ENCODE results near the gene PSAPL1. TPM values are rescaled to one million over a fixed set of nuclear protein-coding genes. Genes with fewer than 3 reads are reported as not detected.

PSAPL1 gene
- total and polyA plus RNA-seq, 9 of the 15 experiments (the other 6 are each of a cell fraction or from before 2014, with no cell fraction given): not detected

DNA sequence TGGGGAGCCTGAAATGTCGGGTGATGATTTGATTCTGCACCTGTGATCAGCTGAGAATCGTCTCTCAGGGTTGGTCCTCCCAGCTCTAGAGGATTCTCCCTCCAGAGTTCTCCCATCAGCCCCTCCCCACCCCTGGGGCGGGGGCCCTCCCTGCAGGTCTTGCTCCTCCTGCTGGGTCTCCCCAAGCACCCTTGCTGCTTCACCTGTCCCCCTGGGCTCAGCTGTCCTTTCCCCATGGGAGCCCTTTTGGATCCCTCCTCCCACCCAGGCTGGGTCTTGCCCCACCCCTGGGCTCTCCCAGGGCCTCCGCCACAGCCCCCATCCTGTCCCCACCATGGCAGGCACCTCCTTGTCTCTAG is 22.2 kb downstream of the PSAPL1 start:
- DNase-seq (ENCODE audit: extremely low read depth in 1 of 4, low spot score in 3 of 4) (no peak), FAIRE-seq (no peak), ATAC-seq (no peak)
- 0% methylated on average over 4 of the region's 4 CpGs for WGBS (ENCODE audit: insufficient coverage, low coverage, missing lambda C conversion rate)
- H3K4me3 ChIP-seq: no peak overlapping the region
- no peak overlapping the region for H2AFZ ChIP-seq (ENCODE audit: low read depth, low read length)
- no TSS peak for BruUV-seq (replicated peaks)
- no peak overlapping the region for H3K27ac ChIP-seq (ENCODE audit: extremely low read depth, low read depth, low read length)
- no peaks in the 10 kb centered on the region for H3K4me1 ChIP-seq (replicated peaks in 1 of 2; ENCODE audit: control insufficient read depth in 2 of 2, insufficient read depth in 2 of 2, low read length in 2 of 2)
- in situ Hi-C loops (cut with MboI) (no loop called here), intact Hi-C loops (cut with micrococcal nuclease) (no loop called here)
- H3K4me2 ChIP-seq (ENCODE audit: insufficient read depth, low read length): no peak overlapping the region
- H3K9me3 ChIP-seq (replicated peaks; ENCODE audit: control insufficient read depth, insufficient read depth, low read depth, low read length): no peaks in the 10 kb centered on the region
- no peaks in the 10 kb centered on the region for H3K9me1 ChIP-seq (ENCODE audit: control insufficient read depth, insufficient read depth, low read length)
- TF ChIP-seq XRCC4 (IDR thresholded peaks at IDR 0.05; ENCODE audit: extremely low read depth, insufficient read depth, insufficient read length): no peak
- TF ChIP-seq PURB (CRISPR knock-in tag; IDR thresholded peaks at IDR 0.05; ENCODE audit: low read depth): no peak
- TF ChIP-seq, protein P1, sequence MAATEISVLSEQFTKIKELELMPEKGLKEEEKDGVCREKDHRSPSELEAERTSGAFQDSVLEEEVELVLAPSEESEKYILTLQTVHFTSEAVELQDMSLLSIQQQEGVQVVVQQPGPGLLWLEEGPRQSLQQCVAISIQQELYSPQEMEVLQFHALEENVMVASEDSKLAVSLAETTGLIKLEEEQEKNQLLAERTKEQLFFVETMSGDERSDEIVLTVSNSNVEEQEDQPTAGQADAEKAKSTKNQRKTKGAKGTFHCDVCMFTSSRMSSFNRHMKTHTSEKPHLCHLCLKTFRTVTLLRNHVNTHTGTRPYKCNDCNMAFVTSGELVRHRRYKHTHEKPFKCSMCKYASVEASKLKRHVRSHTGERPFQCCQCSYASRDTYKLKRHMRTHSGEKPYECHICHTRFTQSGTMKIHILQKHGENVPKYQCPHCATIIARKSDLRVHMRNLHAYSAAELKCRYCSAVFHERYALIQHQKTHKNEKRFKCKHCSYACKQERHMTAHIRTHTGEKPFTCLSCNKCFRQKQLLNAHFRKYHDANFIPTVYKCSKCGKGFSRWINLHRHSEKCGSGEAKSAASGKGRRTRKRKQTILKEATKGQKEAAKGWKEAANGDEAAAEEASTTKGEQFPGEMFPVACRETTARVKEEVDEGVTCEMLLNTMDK (IDR thresholded peaks at IDR 0.05; ENCODE audit: borderline replicate concordance, insufficient read depth, low read depth, low read length, poor library complexity, severe bottlenecking): no peak
- no peak for TF ChIP-seq SMARCA4 (IDR thresholded peaks at IDR 0.05)
- TF ChIP-seq, protein P2, sequence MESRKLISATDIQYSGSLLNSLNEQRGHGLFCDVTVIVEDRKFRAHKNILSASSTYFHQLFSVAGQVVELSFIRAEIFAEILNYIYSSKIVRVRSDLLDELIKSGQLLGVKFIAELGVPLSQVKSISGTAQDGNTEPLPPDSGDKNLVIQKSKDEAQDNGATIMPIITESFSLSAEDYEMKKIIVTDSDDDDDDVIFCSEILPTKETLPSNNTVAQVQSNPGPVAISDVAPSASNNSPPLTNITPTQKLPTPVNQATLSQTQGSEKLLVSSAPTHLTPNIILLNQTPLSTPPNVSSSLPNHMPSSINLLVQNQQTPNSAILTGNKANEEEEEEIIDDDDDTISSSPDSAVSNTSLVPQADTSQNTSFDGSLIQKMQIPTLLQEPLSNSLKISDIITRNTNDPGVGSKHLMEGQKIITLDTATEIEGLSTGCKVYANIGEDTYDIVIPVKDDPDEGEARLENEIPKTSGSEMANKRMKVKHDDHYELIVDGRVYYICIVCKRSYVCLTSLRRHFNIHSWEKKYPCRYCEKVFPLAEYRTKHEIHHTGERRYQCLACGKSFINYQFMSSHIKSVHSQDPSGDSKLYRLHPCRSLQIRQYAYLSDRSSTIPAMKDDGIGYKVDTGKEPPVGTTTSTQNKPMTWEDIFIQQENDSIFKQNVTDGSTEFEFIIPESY (CRISPR knock-in tag; IDR thresholded peaks at IDR 0.05): no peak
- H3K36me3 ChIP-seq (ENCODE audit: control insufficient read depth, insufficient read depth, low read length): no peaks in the 10 kb centered on the region
- H3K27me3 ChIP-seq (ENCODE audit: control insufficient read depth in 2 of 2, insufficient read depth in 2 of 2, low read length in 2 of 2): peaks cover 0 to 17% of the 10 kb centered on the region in 2 experiments; a peak in 2 of 5 replicates
- ChIA-PET POLR2A (interaction anchor here (1.1 kb wide), 1 partner anchor 8 kb away, joined by 3 read pairs; no protein-coding TSS in a partner anchor), CTCF (ENCODE audit: low intra/inter-chr PET ratio) (no interaction called here)
- H4K20me1 ChIP-seq (replicated peaks; ENCODE audit: control insufficient read depth, insufficient read depth, low read length): no peaks in the 10 kb centered on the region
- no peaks in the 10 kb centered on the region for H3K79me2 ChIP-seq (ENCODE audit: control insufficient read depth, insufficient read depth, low read length)
- H3K9ac ChIP-seq (ENCODE audit: insufficient read depth in 1 of 2, low read depth in 2 of 2, low read length in 2 of 2): no peak overlapping the region
